ENCODE results near the gene CEP112. TPM values are rescaled to one million over a fixed set of nuclear protein-coding genes. Genes with fewer than 3 reads are reported as not detected.
"Not testable (repeated sequence)": the region's sequence is repeated elsewhere in the genome, so short reads cannot be mapped to it uniquely, and the experiment has no call there.

Gene CEP112
- total RNA-seq, 1 donor from 2014 or later, result 20.1 TPM

- Histone ChIP-seq H3K9me3 (no peaks in the 10 kb centered on the region), H3K27ac (no peak overlapping the region), H3K36me3 (no peaks in the 10 kb centered on the region), H3K27me3 (no peaks in the 10 kb centered on the region), H3K4me3 (no peak overlapping the region), H3K4me1 (no peaks in the 10 kb centered on the region)
- TF ChIP-seq CTCF (IDR thresholded peaks at IDR 0.05), result no peak
- TF ChIP-seq POLR2AphosphoS5 (IDR thresholded peaks at IDR 0.05; ENCODE audit: insufficient read depth in 1 of 2, low read depth in 1 of 2), result no peak
- no peak for TF ChIP-seq POLR2A (IDR thresholded peaks at IDR 0.05)
- DNase-seq (ENCODE audit: extremely low spot score in 2 of 2), result no peak
- intact Hi-C loops (cut with DNase I), result no loop called here
These were observed 104.9 kb downstream of the CEP112 start for GRCh38 chr17:66087073-66087472.

- no peaks in the 10 kb centered on the region for H3K36me3 ChIP-seq
- H3K9me3 ChIP-seq, result no peaks in the 10 kb centered on the region
- no peaks in the 10 kb centered on the region for H3K4me1 ChIP-seq
- DNase-seq (ENCODE audit: extremely low spot score in 2 of 2), result no peak
- H3K4me3 ChIP-seq, result no peak overlapping the region
- no peak for TF ChIP-seq POLR2AphosphoS5 (IDR thresholded peaks at IDR 0.05; ENCODE audit: insufficient read depth in 1 of 2, low read depth in 1 of 2)
- TF ChIP-seq CTCF (IDR thresholded peaks at IDR 0.05), result no peak
- TF ChIP-seq POLR2A (IDR thresholded peaks at IDR 0.05), result no peak
- H3K27ac ChIP-seq, result no peak overlapping the region
- intact Hi-C loops (cut with DNase I), result no loop called here
- no peaks in the 10 kb centered on the region for H3K27me3 ChIP-seq
These were observed 106.7 kb downstream of the CEP112 start for GRCh38 chr17:66085221-66085620.

GRCh38 chr17:66080670-66081069 lies 111.3 kb downstream of the CEP112 start:
- H3K36me3 ChIP-seq; intact Hi-C loops (cut with DNase I); H3K9me3 ChIP-seq; DNase-seq (ENCODE audit: extremely low spot score in 2 of 2); H3K4me3 ChIP-seq; H3K27ac ChIP-seq; H3K4me1 ChIP-seq; H3K27me3 ChIP-seq: not testable (repeated sequence)

GRCh38 chr17:66076546-66077190 lies 115.3 kb downstream of the CEP112 start:
- H3K27me3 ChIP-seq, result no peaks in the 10 kb centered on the region
- no peak overlapping the region for H3K27ac ChIP-seq
- H3K4me1 ChIP-seq, result no peaks in the 10 kb centered on the region
- DNase-seq (ENCODE audit: extremely low spot score in 2 of 2), result no peak
- intact Hi-C loops (cut with DNase I), result no loop called here
- TF ChIP-seq POLR2A (IDR thresholded peaks at IDR 0.05) (no peak), CTCF (IDR thresholded peaks at IDR 0.05) (no peak), POLR2AphosphoS5 (IDR thresholded peaks at IDR 0.05; ENCODE audit: insufficient read depth in 1 of 2, low read depth in 1 of 2) (no peak)
- H3K4me3 ChIP-seq, result no peak overlapping the region
- no peaks in the 10 kb centered on the region for H3K9me3 ChIP-seq
- no peaks in the 10 kb centered on the region for H3K36me3 ChIP-seq

GRCh38 chr17:66073384-66073783 lies 118.5 kb downstream of the CEP112 start:
- intact Hi-C loops (cut with DNase I), result no loop called here
- Histone ChIP-seq H3K27ac (no peak overlapping the region), H3K36me3 (no peaks in the 10 kb centered on the region), H3K9me3 (no peaks in the 10 kb centered on the region), H3K4me3 (no peak overlapping the region), H3K4me1 (no peaks in the 10 kb centered on the region), H3K27me3 (no peaks in the 10 kb centered on the region)
- DNase-seq (ENCODE audit: extremely low spot score in 2 of 2), result no peak
- TF ChIP-seq POLR2A (IDR thresholded peaks at IDR 0.05) (no peak), CTCF (IDR thresholded peaks at IDR 0.05) (no peak), POLR2AphosphoS5 (IDR thresholded peaks at IDR 0.05; ENCODE audit: insufficient read depth in 1 of 2, low read depth in 1 of 2) (no peak)

Measured in vagina (tissue), 2 donors.